ENCODE measurements around the gene BCORL1. TPM values are rescaled to one million over a fixed set of nuclear protein-coding genes. Genes with fewer than 3 reads are reported as not detected.

BCORL1 gene
- total RNA-seq, 2 donors from 2014 or later: 3.0 to 4.4 TPM

DNA sequence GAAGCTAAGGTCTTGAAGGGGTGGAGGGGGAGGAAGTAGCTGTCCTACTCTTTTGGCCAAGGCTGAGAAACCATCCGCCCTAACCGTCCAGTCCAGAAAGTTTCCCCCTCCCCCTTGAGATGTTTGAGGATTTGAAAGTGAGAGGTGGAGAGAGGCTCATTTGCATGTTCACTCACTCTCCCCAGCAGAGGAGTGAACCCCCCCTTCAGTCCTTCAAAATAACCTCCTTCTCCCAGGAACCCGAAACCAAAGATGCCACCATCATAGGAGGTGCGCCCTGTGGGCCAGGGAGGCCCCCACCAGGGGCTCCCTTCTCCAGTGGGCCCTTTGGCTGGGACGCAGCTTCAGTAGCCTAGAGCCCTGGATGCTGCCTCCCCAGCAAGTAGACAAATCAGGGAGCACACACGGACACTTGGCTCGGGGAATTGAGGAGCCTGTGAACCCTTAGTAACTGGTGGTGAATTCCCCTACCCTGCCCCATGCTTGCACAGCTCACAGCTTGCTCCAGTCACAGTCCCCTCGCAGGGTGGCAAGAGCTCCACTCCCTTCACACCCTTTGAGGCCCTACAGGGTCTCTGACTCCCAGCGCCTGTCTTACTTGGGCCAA, 102.3 kb downstream of the BCORL1 start:
- DNase-seq: no peak
- Histone ChIP-seq H3K27ac (no peak overlapping the region), H3K9me3 (no peaks in the 10 kb centered on the region), H3K36me3 (replicated peaks in 1 of 2; ENCODE audit: insufficient read depth in 1 of 2, low read depth in 2 of 2) (no peaks in the 10 kb centered on the region), H3K4me3 (no peak overlapping the region), H3K27me3 (no peaks in the 10 kb centered on the region), H3K4me1 (no peaks in the 10 kb centered on the region)
- no peak for ATAC-seq
- no peak for TF ChIP-seq POLR2A (IDR thresholded peaks at IDR 0.05)
- TF ChIP-seq, protein P1, sequence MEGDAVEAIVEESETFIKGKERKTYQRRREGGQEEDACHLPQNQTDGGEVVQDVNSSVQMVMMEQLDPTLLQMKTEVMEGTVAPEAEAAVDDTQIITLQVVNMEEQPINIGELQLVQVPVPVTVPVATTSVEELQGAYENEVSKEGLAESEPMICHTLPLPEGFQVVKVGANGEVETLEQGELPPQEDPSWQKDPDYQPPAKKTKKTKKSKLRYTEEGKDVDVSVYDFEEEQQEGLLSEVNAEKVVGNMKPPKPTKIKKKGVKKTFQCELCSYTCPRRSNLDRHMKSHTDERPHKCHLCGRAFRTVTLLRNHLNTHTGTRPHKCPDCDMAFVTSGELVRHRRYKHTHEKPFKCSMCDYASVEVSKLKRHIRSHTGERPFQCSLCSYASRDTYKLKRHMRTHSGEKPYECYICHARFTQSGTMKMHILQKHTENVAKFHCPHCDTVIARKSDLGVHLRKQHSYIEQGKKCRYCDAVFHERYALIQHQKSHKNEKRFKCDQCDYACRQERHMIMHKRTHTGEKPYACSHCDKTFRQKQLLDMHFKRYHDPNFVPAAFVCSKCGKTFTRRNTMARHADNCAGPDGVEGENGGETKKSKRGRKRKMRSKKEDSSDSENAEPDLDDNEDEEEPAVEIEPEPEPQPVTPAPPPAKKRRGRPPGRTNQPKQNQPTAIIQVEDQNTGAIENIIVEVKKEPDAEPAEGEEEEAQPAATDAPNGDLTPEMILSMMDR (IDR thresholded peaks at IDR 0.05): no peak
- 62 to 69% methylated on average over 3 to 7 of the region's 9 CpGs for WGBS, 2 donors
- intact Hi-C loops (cut with DNase I): loop anchor here (5.0 kb wide), 1 partner anchor 108 kb away; no protein-coding TSS in a partner anchor

- Histone ChIP-seq H3K4me1 (no peaks in the 10 kb centered on the region), H3K27me3 (no peaks in the 10 kb centered on the region), H3K4me3 (no peak overlapping the region), H3K36me3 (replicated peaks in 1 of 2; ENCODE audit: insufficient read depth in 1 of 2, low read depth in 2 of 2) (no peaks in the 10 kb centered on the region), H3K27ac (peak overlapping the region in 1 of 4 donors; percentile 8), H3K9me3 (no peaks in the 10 kb centered on the region)
- no peak for DNase-seq
- intact Hi-C loops (cut with DNase I): no loop called here
- no peak for ATAC-seq
- WGBS, 2 donors: 66 to 71% methylated on average over 6 to 11 of the region's 11 CpGs
- no peak for TF ChIP-seq POLR2A (IDR thresholded peaks at IDR 0.05)
- TF ChIP-seq, protein P1 (IDR thresholded peaks at IDR 0.05): no peak
These were observed 103.4 kb downstream of the BCORL1 start for GRCh38 chrX:130085551-130086446.

DNA sequence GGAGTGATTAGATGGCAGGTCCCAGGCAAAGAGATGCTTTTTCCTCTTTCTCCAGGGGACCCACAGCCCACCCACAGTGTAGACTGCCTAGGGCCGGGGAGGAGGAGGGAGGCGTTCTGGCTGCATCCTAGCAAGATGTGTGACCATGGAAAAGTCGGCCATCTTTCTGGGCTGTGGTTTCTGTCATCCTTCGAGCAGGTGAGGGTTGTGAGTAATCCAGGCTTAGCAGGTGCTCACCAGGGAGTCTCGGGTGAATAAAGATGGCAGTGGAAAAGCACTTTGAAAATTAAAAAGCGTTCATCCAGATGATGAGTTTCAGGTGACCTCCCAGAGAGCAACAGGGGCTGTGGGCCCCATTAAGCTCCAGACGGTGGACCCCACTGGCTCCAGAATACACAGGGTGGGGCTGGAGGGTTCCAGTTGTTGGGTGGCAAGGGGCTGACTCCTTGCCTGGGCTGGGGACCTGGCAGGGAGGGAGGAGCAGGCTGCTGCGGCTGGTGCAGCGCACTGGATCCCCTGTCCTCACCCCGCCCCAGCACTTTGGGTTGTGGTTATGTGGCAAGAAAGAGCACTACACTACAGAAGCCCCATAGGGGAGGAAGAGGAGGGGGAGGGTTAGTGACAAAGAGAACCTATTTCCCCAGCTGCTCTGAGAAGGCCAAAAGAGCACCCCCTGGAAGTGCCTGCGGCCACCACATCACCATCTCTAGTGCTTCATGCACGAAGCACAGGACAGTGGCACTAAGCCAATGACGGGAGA, 104.2 kb downstream of the BCORL1 start:
- Histone ChIP-seq H3K9me3 (no peaks in the 10 kb centered on the region), H3K27me3 (no peaks in the 10 kb centered on the region), H3K36me3 (replicated peaks in 1 of 2; ENCODE audit: insufficient read depth in 1 of 2, low read depth in 2 of 2) (no peaks in the 10 kb centered on the region), H3K4me3 (no peak overlapping the region), H3K4me1 (no peaks in the 10 kb centered on the region), H3K27ac (no peak overlapping the region)
- intact Hi-C loops (cut with DNase I): no loop called here
- TF ChIP-seq, protein P1 (IDR thresholded peaks at IDR 0.05): no peak
- TF ChIP-seq POLR2A (IDR thresholded peaks at IDR 0.05): no peak
- no peak for ATAC-seq
- DNase-seq: no peak
- WGBS, 2 donors: 51 to 54% methylated on average over 6 to 8 of the region's 13 CpGs

- no peak for TF ChIP-seq POLR2A (IDR thresholded peaks at IDR 0.05)
- TF ChIP-seq, protein P1 (IDR thresholded peaks at IDR 0.05): no peak
- H3K4me1 ChIP-seq: no peaks in the 10 kb centered on the region
- ATAC-seq: no peak
- intact Hi-C loops (cut with DNase I): no loop called here
- no peaks in the 10 kb centered on the region for H3K36me3 ChIP-seq (replicated peaks in 1 of 2; ENCODE audit: insufficient read depth in 1 of 2, low read depth in 2 of 2)
- no peak overlapping the region for H3K4me3 ChIP-seq
- DNase-seq: no peak
- WGBS, 2 donors: 68 to 89% methylated on average over 2 to 3 of the region's 3 CpGs
- no peak overlapping the region for H3K27ac ChIP-seq
- H3K9me3 ChIP-seq: no peaks in the 10 kb centered on the region
- no peaks in the 10 kb centered on the region for H3K27me3 ChIP-seq
These were observed 107.9 kb downstream of the BCORL1 start for GRCh38 chrX:130090364-130090763.

Measured in body of pancreas (tissue), 4 donors.